HG03066 (cell line): ENCODE measurements around the gene MLC1.

Source experiments
- ATAC-seq: cut with Tn5 transposase; IDR thresholded peaks from one replicate; pipeline ENCODE4 v1.9.1; 2021; ENCODE audit warnings: low read depth; ENCODE audit not compliant: unreplicated experiment

The MLC1 gene

GRCh38 chr22:50059881-50060262, 25.4 kb downstream of the MLC1 start:
- ATAC-seq: no peak

GRCh38 chr22:50058906-50059880, 26.0 kb downstream of the MLC1 start:
- ATAC-seq: no peak

GRCh38 chr22:50058061-50058905, 26.9 kb downstream of the MLC1 start, which contains the start of gene TTLL8:
Gene TTLL8 (minus strand): TSS chr22:50058298.
- ATAC-seq: no peak

- no peak for ATAC-seq
Observed at GRCh38 chr22:50057278-50058060, 27.8 kb downstream of the MLC1 start.

- ATAC-seq: no peak
Observed at GRCh38 chr22:50056214-50056972, 28.8 kb downstream of the MLC1 start.

DNA sequence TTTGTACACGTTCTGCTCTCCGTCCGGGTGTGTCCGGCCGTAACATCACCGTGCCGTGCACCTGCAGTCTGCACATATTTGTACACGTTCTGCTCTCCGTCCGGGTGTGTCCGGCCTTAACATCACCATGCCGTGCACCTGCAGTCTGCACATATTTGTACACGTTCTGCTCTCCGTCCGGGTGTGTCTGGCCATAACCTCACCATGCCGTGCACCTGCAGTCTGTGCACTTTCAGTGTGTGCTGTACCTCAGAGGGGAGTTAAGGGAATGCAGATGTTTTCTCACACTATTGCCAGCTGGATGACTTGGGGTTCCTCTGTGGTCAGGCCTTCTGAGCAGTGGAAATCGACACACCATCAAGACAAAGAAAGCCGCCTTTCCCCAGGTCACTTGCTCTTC, 31.4 kb downstream of the MLC1 start:
- ATAC-seq: no peak

DNA sequence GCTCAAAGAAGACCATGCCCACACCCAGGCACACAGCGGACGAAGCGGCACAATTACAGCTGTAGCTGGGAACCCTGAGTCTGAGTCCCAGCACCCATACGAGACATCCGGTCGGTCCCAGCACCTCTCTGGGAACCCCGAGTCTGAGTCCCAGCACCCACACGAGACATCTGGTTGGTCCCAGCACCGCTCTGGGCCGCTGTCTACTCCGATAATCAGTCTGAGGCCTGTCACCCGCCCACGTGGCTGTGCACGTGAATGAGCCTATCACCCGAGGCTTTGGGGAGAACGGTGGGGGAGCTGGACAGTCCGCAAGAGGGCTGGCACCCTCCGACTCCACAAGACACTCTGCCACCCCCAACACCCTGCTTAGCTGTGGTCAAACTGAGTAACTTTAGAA, 33.3 kb downstream of the MLC1 start:
- ATAC-seq: no peak

- no peak for ATAC-seq
Observed at GRCh38 chr22:50049299-50050195, 35.7 kb downstream of the MLC1 start.

GRCh38 chr22:50048836-50049235, 36.4 kb downstream of the MLC1 start:
- ATAC-seq: no peak

DNA sequence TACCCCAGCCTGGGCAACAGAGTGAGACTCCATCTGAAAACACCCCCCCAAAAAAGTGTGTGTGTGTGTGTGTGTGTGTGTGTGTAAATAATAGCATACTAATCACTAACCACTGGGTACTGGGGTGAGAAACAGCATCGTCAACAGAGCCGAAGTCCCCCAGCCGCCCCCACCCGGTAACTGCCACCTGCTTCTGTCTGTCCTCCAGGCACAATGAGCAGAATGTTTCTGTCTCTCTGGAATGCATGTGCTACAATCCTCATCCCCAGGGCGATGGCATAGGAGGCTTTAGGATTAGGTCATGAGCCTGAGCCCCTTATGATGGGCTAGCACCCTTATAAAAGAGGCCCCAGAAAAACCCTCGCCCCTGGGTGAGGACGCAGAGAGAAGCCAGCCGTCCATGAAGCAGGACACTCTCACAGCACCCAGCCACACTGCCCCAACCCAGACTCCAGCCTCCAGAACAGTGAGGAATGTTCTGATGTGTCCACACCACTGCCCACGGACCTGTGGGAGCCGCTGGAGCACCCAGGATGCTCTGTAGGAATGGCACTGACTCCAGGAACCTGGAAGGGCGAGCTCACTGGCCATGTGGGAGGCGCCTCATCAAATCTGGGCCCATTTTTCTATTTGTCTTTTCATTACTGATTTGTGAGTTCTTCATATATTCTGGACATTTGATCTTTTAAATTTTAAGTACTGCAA, 37.0 kb downstream of the MLC1 start:
- no peak for ATAC-seq

GRCh38 chr22:50047346-50047745, 37.9 kb downstream of the MLC1 start:
- no peak for ATAC-seq

DNA sequence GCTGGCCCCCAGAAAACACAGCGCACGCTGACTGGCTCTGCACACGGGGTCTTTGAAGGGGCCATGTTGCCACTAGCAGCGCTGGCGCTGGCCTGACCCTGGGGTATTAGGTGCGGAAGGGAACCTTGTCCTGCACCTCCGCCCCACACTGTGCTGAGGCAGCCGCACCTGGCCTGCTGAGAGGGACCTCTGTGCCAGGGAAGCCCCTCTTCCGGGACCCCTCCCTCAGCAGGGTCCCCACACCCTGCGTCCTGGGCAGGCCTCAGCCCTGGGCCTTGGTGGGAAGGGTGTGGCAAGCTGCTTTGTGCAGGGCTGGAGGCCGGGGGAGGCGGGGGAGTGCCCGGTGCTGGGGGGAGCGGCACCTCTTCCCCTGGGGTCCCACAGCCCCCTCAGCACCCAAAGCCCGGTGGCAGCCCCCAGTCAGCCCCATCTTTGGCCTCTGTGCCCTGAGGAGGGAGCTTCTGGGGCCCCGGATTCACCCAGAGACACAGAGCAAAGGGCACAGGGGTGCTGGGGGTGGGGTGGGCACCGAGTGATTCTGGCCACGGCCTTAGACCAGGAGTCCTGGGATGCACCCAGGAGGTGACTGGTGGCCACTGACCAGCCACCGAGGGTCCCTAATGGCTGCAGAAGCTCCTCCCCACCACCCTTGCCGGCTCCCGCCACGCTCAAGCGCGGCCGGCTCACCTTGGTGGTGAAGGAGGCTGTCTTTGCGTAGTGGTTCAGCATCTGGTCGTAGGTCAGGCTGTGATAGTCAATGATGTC, 38.6 kb downstream of the MLC1 start:
- ATAC-seq: no peak

GRCh38 chr22:50046019-50046415, 39.2 kb downstream of the MLC1 start:
- ATAC-seq: no peak

GRCh38 chr22:50045211-50046018, 39.8 kb downstream of the MLC1 start:
- no peak for ATAC-seq

DNA sequence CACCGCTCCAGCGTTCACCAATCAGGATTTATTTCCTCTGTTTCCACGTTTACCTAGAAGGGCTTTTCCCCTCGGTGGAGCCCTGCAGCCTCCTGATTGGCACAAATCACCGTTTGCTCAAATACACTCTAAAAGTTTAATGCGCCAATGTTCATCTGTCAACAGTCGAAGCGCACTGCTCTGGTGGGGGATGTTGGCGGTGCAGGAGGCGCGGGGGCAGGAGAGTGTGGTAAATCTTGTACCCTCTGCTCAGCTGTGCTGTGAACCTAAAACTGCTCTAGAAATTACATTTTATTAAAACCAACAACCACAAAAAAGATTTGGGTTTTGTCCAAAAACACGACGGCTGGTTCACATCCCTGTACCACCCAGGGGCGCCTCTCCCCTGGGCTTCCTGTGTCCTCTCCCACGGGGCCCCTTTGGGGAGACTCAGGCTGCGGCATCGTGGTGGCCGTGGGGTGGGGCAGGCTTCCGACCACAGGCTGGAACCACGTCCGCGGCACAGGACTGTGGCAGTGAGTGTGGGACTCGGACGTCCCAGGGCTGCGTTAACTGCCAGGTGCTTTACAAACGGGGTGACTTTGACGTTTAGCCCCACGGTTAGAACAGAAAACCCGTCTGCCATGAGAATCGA, 40.6 kb downstream of the MLC1 start:
- no peak for ATAC-seq

- ATAC-seq: no peak
Observed at GRCh38 chr22:50041361-50042065, 43.7 kb downstream of the MLC1 start.
